PC-3 (cell line): Measurements from ENCODE around the gene CCDC92B. TPM values are rescaled to one million over a fixed set of nuclear protein-coding genes. Genes with fewer than 3 reads are reported as not detected.

Experiments
- ATAC-seq: fragments of 200-7000 bp; cut with Tn5 transposase; 2 replicates; pipeline ENCODE4 v1.9.1; 2020; ENCODE audit warnings: mild to moderate bottlenecking, moderate library complexity
- BruUV-seq: library from RNA; stranded (reverse); fragments of 400-500 nt; replicated peaks from 2 replicates; lab custom pipeline; 2021; lab: Mats Ljungman, UMichigan
- CTCF ChIA-PET: fragments of 300-600 bp; sonication (Branson Sonifier 250); formaldehyde crosslinking; loops from one replicate; lab custom pipeline; 2022; ENCODE audit warnings: antibody characterized with exemption; lab: Charles Lee
- POLR2A ChIA-PET: fragments of 300-600 bp; sonication (Branson Sonifier 250); formaldehyde crosslinking; loops from one replicate; lab custom pipeline; 2022; ENCODE audit warnings: antibody characterized with exemption; ENCODE audit not compliant: unreplicated experiment; lab: Charles Lee
- DNase-seq: peaks from one replicate; pipeline ENCODE4 v3.0.0-alpha.2; 2015
- H2AFZ ChIP-seq: fragments of 300-600 bp; sonication (generic); 2 replicates; pipeline ENCODE4 v1.6.0; 2016; ENCODE audit warnings: antibody characterized with exemption, low read length
- H3F3A ChIP-seq: fragments of 300-600 bp; sonication (generic); one replicate; pipeline ENCODE4 v1.6.0; 2017; ENCODE audit warnings: antibody characterized with exemption, low read length, control low read depth, mild to moderate bottlenecking; ENCODE audit not compliant: unreplicated experiment
- H3K27ac ChIP-seq: fragments of 300-600 bp; sonication (generic); 2 replicates; pipeline ENCODE4 v1.5.1; 2016; ENCODE audit warnings: mild to moderate bottlenecking, low read length
- H3K27me3 ChIP-seq: fragments of 300-600 bp; sonication (generic); 2 replicates; pipeline ENCODE4 v1.6.1; 2016; ENCODE audit warnings: low read length, mixed read lengths
- H3K36me3 ChIP-seq: fragments of 300-600 bp; sonication (generic); 2 replicates; pipeline ENCODE4 v1.6.1; 2016; ENCODE audit warnings: low read depth, mixed run types, low read length, mixed read lengths
- H3K4me1 ChIP-seq: fragments of 300-600 bp; sonication (generic); 2 replicates; pipeline ENCODE4 v1.5.1; 2016; ENCODE audit warnings: low read length; ENCODE audit not compliant: insufficient read depth
- H3K4me2 ChIP-seq: fragments of 300-600 bp; sonication (generic); 2 replicates; pipeline ENCODE4 v1.6.0; 2016; ENCODE audit warnings: low read length
- H3K4me3 ChIP-seq: fragments of 300-600 bp; sonication (generic); 2 replicates; pipeline ENCODE4 v1.5.1; 2016; ENCODE audit warnings: mild to moderate bottlenecking, low read length, mixed read lengths
- H3K79me2 ChIP-seq: fragments of 300-600 bp; sonication (generic); 2 replicates; pipeline ENCODE4 v1.6.1; 2017; ENCODE audit warnings: low read length, mixed read lengths
- H3K9ac ChIP-seq: fragments of 300-600 bp; sonication (generic); 2 replicates; pipeline ENCODE4 v1.6.0; 2016; ENCODE audit warnings: mild to moderate bottlenecking, low read length
- H3K9me2 ChIP-seq: fragments of 300-600 bp; sonication (generic); replicated peaks from 2 replicates; pipeline ENCODE4 v1.6.1; 2016; ENCODE audit warnings: mixed run types, low read length, mixed read lengths
- H3K9me3 ChIP-seq: fragments of 300-600 bp; sonication (generic); 2 replicates; pipeline ENCODE4 v1.6.1; 2016; ENCODE audit warnings: low read length, mixed read lengths
- H4K20me1 ChIP-seq: fragments of 300-600 bp; sonication (generic); 2 replicates; pipeline ENCODE4 v1.6.1; 2016; ENCODE audit warnings: low read length, mixed read lengths
- CTCF ChIP-seq: fragments of 300-600 bp; sonication (generic); conservative IDR thresholded peaks from 2 replicates; pipeline ENCODE4 v1.5.1; 2017; ENCODE audit warnings: antibody characterized with exemption, low read depth, mild to moderate bottlenecking, low read length
- EZH2 ChIP-seq: fragments of 300-600 bp; sonication (generic); IDR thresholded peaks from one replicate; pipeline ENCODE4 v1.6.1; 2017; ENCODE audit warnings: antibody characterized with exemption, mild to moderate bottlenecking, low read length; ENCODE audit not compliant: unreplicated experiment
- EZH2phosphoT487 ChIP-seq: fragments of 300-600 bp; sonication (generic); IDR thresholded peaks from 2 replicates; pipeline ENCODE4 v1.6.1; 2018; ENCODE audit warnings: mild to moderate bottlenecking, antibody characterized with exemption, low read length, borderline replicate concordance
- intact Hi-C: fragments of 100-400 bp; cut with micrococcal nuclease; formaldehyde crosslinking; loops from 2 replicates; pipeline ENCODE4 v1.9.0; 2023
- total RNA-seq: library from RNA; depleted of rRNA; stranded (reverse); fragments of >200 nt; gene quantifications from 2 replicates; pipeline ENCODE4 v1.2.3, GENCODE V29; 2014

CCDC92B gene
- total RNA-seq, 1 experiment from 2014 or later, result not detected

GRCh38 chr17:2713881-2714280, 35.6 kb downstream of the CCDC92B start:
- POLR2A ChIA-PET, result interaction anchor here (0.6 kb wide), 1 partner anchor 30 kb away, joined by 4 read pairs; no protein-coding TSS in a partner anchor
- Histone ChIP-seq H3K4me2 (no peak overlapping the region), H3K4me1 (peaks cover 18% of the 10 kb centered on the region), H2AFZ (no peak overlapping the region), H3K79me2 (peaks cover 32% of the 10 kb centered on the region), H4K20me1 (peaks cover 17% of the 10 kb centered on the region), H3K4me3 (no peak overlapping the region), H3F3A (no peaks in the 10 kb centered on the region), H3K9me2 (no peaks in the 10 kb centered on the region), H3K36me3 (no peaks in the 10 kb centered on the region), H3K27ac (no peak overlapping the region), H3K9me3 (no peaks in the 10 kb centered on the region), H3K27me3 (no peaks in the 10 kb centered on the region), H3K9ac (no peak overlapping the region)
- TF ChIP-seq EZH2 (no peak), CTCF (no peak), EZH2phosphoT487 (no peak)
- intact Hi-C loops, result no loop called here
- no TSS peak for BruUV-seq
- no peak for ATAC-seq
- CTCF ChIA-PET, result no interaction called here
- DNase-seq, result no peak

DNA sequence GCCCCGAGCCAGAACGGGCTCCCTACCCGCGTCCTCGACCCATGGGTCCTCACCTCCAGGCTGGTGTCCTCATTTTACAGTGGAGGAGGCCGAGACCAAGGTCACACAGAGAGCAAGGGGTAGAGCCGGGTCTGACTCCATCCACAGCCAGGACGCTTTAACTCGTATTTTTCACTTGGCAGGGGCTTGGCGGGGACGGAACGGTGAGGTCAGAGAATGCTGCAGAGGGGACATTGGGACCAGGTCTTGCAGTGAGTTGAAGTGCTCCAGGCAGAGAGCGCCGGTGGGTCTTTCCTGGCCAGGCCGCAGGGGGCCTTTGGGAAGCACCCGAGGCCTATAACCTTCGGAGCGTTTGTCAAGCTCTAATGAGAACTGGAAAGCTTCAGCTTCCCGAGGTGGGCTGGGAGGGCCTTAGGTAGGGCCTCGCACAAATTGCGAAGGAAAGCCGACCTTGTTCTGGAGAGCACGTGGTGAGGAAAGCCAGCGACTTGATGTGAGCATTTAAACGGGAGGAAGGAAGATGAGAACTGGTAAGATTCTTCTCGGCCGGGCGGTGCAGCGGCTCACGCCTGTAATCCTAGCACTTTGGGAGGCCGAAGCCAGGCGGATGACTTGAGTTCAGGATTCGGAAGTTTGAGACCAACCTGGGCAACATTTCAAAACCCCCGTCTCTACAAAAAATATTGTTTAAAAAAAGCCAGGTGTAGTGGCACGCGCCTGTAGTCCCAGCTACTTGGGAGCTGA, 37.0 kb downstream of the CCDC92B start:
- no peaks in the 10 kb centered on the region for H3K36me3 ChIP-seq
- H3K4me2 ChIP-seq, result peak overlapping the region; percentile 79
- H3F3A ChIP-seq, result no peaks in the 10 kb centered on the region
- H3K27ac ChIP-seq, result no peak overlapping the region
- TSS peak; percentile 88 for BruUV-seq
- peaks cover 20% of the 10 kb centered on the region for H3K4me1 ChIP-seq
- H3K9me2 ChIP-seq, result no peaks in the 10 kb centered on the region
- TF ChIP-seq EZH2 (no peak), CTCF (no peak), EZH2phosphoT487 (no peak)
- H4K20me1 ChIP-seq, result peaks cover 31% of the 10 kb centered on the region
- H3K9ac ChIP-seq, result peak overlapping the region; percentile 93
- H3K4me3 ChIP-seq, result peak overlapping the region; percentile 97
- ChIA-PET POLR2A (no interaction called here), CTCF (no interaction called here)
- no peak for DNase-seq
- H2AFZ ChIP-seq, result peak overlapping the region; percentile 75
- no peaks in the 10 kb centered on the region for H3K27me3 ChIP-seq
- intact Hi-C loops, result no loop called here
- no peak for ATAC-seq
- peaks cover 46% of the 10 kb centered on the region for H3K79me2 ChIP-seq
- H3K9me3 ChIP-seq, result no peaks in the 10 kb centered on the region
